ENCODE measurements around the gene SLC6A16.
A peak's percentile ranks its signal among the peaks of the same experiment; 100 is the strongest.
"Not testable (repeated sequence)": the region's sequence is repeated elsewhere in the genome, so short reads cannot be mapped to it uniquely, and the experiment has no call there.

SLC6A16 gene

DNA sequence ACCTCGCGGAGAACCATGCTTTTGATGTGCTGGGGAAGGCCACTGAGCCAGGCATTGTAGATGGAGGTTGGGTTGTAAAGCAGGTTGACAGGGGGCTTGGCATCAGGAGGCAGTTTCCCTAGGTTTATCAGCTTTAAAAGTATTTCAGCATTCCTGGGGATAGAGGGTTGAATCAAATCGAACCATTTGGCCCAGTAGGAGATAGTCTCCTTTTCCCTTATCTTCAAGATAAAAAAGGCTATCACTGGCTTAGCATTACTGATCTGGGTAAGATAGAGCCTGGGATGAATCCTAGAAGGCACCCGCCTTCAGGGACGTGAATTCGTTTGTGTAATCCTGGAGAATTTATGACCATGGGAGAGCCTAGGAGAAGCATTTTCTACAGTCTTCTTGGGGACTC is 30.6 kb downstream of the SLC6A16 start:
- no peak overlapping the region for H3K27ac ChIP-seq
- H3K4me3 ChIP-seq, result no peak overlapping the region

DNA sequence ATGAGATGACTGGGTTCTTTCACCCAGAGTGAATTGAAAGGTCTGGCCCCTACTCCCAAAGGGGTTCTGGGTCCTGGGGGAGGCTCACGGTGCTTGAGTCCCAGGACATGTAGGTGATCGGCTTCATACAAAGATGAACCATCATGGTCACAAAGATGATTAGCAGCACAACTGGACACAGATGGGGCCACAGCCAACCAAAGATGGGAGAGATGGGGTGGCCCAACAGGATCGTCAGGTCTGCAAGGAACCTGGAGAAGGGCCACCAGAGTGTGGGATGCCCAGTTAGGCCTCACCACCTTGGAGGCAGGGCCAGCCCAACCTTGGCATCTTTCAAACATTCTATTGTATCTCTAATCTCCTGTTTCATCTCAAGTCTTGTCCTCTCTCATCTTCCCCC is 34.5 kb downstream of the SLC6A16 start:
- Histone ChIP-seq H3K27ac (no peak overlapping the region), H3K4me3 (no peak overlapping the region)

DNA sequence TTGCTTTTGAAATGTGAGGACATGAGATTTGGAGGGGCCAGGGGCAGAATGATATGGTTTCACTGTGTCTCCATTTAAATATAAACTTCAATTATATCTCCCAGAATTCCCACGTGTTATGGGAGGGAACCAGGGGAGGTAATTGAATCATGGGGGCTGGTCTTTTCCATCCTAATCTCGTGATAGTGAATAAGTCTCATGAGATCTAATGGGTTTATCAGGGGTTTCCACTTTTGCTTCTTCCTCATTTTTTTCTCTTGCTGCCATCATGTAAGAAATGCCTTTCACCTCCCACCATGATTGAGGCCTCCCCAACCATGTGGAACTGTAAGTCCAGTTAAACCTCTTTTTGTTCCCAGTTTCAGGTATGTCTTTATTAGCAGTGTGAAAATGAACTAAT is 35.7 kb downstream of the SLC6A16 start:
- H3K27ac ChIP-seq, result not testable (repeated sequence)

DNA sequence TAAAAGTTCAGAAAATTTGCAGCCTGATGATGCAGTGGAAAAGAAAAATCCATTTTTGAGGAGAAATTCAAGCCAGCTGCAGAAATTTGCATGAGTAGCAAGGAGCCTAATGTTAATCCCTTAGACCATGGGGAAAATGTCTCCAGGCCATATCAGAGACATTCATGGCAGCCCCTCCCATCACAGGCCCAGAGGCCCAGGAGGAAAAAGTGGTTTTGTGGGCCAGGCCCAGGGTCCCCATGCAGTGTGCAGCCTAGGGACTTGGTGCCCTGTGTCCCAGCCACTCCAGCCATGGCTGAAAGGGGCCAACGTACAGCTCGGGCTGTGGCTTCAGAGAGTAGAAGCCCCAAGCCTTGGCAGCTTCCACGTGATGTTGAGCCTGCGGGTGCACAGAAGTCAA is 36.8 kb downstream of the SLC6A16 start:
- H3K27ac ChIP-seq, H3K4me3 ChIP-seq: not testable (repeated sequence)

More for the DNA sequence above, 35.7 kb downstream of the SLC6A16 start:
- H3K4me3 ChIP-seq, result not testable (repeated sequence)

DNA sequence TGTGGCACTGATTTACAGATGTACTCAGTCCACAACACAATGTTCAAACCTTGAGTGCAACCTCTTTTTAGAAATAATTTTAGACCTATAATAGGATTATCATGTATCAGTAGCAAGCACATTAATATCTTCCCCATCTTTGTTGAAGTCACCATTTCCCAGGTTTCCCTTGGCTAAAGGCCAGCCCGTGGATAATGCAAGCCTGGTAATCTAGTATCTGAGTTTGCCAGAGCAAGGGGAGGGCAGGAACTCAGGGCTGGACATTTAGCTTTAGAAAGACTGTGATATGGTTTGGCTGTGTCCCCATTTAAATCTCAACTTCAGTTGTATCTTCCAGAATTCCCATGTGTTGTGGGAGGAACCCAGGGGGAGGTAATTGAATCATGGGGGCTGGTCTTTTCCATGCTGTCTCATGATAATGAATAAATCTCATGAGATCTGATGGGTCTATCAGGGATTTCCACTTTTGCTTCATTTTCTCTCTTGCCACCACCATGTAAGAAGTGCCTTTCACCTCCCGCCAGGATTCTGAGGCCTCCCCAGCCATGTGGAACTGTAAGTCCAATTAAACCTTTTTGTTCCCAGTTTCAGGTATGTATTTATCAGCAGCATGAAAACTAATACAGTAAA is 37.7 kb downstream of the SLC6A16 start:
- no peak overlapping the region for H3K4me3 ChIP-seq
- no peak overlapping the region for H3K27ac ChIP-seq

DNA sequence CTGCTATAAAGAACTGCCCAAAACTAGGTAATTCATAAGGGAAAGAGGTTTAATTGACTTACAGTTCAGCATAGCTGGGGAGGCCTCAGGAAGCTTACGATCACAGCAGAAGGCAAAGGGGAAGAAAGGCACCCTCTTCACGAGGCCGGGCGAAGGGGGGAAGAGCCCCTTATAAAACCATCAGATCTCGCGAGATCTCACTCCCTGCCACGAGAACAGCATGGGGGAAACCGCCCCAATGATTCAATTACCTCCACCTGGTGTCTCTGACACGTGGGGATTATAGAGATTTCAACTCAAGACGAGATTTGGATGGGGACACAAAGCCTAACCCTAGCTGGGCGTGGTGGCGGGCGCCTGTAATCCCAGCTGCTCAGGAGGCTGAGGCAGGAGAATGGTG is 42.8 kb downstream of the SLC6A16 start:
- H3K4me3 ChIP-seq, result no peak overlapping the region
- no peak overlapping the region for H3K27ac ChIP-seq

DNA sequence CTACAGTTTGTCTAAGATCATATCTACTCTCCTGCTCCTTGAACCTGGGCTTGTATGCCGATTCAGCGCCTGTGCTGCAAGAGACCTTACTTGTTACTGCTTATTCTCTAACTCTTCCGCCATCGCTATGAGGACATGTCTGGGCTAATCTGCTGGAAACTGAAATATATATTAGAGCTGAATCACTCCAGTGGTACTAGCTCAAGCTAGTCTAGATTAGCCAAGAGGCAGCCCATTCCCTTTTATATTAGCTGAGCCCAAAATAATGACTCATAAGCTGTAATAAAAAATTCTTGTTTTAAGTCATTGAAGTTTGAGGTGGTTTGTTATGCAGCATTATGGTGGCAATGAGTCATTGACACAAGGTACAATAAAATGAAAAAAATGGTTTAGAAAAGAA is 52.8 kb downstream of the SLC6A16 start:
- H3K4me3 ChIP-seq, result no peak overlapping the region
- H3K27ac ChIP-seq, result peak overlapping the region in 7 of 21 experiments; percentile 32 to 58 (median 46)

DNA sequence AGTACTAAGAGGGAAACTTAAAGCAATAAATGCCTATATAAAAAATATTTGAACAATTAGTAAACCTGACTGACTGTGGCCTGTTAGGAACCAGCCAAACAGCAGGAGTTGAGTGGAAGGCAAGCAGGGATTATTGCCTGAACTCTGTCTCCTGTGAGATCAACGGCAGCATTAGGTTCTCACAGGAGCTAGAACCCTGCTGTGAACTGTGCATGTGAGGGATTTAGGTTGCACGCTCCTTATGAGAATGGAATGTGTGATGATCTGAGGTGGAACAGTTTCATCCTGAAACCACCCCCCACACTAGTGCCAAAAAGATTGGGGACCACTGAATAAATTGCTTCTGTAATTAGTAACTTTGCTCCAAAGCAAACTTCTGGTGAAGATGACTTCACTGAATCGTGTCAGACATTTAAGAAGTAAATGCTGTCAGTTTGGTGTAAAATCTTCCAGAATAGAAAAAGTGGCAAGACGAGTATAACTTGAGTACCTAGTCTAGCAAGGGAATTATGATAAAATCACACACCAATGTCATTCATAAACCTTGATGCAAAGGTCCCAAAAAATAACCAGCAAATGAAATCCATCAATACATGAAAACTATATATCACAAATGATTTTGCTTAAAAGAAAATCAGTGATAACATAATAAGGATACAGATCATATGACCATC is 53.8 kb downstream of the SLC6A16 start:
- peak overlapping the region in 7 of 21 experiments; percentile 1 to 58 (median 43) for H3K27ac ChIP-seq
- no peak overlapping the region for H3K4me3 ChIP-seq

DNA sequence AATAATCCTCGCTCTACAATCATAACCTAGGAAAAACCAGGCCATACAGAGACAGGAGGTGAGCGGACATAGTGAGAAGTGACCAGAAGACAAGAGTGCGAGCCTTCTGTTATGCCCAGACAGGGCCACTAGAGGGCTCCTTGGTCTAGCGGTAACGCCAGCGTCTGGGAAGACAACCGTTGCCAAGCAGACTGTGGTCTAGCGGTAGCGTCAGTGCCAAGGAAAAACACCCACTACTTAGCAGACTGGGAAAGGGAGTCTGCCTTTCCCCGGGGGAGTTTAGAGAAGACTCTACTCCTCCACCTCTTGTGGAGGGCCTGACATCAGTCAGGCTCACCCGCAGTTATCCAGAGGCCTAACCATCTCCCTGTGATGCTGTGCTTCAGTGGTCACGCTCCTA is 58.6 kb downstream of the SLC6A16 start:
- not testable (repeated sequence) for H3K4me3 ChIP-seq, H3K27ac ChIP-seq

DNA sequence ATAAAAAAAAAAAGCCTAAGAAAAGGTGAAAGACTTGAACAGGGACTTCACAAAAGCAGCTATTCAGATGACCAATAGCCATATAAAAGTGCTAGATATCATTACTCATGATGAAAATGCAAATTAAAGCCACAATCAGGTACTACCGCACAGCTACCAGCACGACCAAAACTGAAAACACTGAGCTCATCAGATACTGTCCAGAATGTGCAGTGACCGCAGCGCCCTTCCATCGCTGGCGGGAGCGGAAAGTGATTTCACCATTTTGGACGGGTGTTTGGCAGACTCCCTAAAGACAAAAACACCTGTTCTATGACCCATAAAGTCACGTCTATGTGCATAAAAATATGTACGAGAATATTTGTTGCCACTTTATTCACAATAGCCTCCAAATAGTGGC is 60.7 kb downstream of the SLC6A16 start:
- H3K27ac ChIP-seq, result no peak overlapping the region
- no peak overlapping the region for H3K4me3 ChIP-seq

DNA sequence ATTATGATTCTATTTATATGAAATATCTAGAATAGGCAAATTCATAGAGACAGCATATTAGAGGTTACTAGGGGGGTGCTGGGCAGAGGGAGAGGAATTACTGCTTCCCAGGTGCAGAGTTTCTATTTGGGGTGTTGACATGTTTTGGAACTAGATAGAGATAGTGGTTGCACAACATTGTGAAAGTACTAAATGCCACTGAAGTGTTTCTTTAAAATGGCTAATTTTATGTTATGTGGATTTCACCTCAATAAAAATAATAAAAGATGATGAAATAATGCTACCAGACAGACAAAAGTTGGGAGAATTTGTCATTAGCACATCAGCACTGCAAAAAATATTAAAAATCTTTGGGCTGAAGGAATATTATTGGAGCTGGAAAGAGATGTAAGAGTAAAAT is 63.4 kb downstream of the SLC6A16 start:
- H3K4me3 ChIP-seq, result no peak overlapping the region
- no peak overlapping the region for H3K27ac ChIP-seq

DNA sequence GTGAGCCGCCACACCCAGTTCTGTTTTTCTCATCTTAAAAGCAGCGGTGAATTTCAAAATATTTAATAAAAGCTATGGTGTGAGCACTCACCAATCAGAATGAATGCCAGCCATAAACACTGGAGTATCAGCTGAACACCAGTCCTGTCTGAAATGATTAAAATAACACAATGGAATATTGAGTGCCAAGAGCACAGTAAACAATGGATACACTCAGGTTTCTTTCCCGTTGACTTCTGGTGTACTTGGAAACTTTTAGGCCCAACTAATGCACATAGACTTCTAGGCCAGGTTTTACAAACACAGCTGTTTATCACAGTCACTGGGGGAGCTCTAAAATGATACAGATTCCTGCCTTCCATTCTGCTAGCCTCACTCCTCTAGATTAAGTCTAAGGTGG is 68.3 kb downstream of the SLC6A16 start:
- H3K27ac ChIP-seq, result no peak overlapping the region
- H3K4me3 ChIP-seq, result no peak overlapping the region

DNA sequence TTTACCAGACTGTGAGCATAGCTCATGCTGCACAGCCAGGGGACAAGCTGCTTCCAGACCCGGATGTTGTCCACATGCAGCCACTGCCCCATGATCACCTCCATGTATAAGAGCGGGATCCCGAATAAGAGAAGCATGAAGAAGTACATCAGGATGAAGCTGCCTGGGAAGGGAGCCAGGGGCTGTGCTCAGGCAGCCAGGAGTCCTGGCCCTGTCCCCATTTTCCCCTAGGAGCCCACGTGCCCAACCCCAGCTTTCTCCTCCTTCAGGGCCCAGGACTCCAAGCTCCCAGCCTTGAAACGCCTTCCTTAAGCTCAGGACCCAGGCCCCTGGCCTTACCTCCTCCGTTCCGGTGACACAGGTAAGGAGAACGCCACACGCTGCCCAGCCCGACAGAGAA is 69.3 kb downstream of the SLC6A16 start:
- no peak overlapping the region for H3K4me3 ChIP-seq

DNA sequence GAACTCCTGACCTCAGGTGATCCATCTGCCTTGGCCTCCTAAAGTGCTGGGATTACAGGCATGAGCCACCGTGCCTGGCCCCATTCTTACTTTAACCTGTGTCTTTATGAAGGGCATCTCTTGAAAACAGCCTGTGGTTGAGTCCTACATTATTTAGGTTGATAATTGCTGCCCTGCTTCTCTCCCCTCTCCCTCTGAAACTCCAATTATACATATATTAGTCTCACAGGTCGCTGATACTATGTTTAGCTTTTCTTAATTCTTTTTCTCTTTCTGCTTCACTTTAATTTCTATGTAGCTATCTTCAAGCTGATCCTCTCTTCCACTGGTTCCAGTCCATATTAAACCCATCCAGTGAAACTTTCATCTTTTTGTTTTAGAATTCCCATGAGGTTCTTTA is 75.1 kb downstream of the SLC6A16 start:
- no peak overlapping the region for H3K27ac ChIP-seq
- H3K4me3 ChIP-seq, result no peak overlapping the region

More for the DNA sequence above, 69.3 kb downstream of the SLC6A16 start:
- H3K27ac ChIP-seq, result no peak overlapping the region

DNA sequence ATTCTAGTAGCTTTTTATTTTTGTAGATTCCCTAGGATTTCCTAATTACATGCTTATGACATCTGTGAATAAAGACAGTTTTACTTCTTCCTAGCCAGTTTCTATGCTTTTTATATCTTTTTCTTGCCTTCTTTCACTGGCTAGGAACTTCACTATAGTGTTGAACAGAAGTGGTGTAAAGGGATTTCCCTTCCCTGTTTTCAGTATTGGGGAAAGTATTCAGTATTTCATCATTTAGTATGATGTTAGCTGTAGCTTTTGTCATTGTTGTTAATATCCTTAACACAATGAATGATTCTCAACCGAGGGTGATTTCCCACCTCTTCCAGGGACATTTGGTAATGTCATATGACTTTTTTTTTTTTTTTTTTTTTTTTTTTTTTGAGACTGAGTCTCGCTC is 77.3 kb downstream of the SLC6A16 start:
- no peak overlapping the region for H3K4me3 ChIP-seq

DNA sequence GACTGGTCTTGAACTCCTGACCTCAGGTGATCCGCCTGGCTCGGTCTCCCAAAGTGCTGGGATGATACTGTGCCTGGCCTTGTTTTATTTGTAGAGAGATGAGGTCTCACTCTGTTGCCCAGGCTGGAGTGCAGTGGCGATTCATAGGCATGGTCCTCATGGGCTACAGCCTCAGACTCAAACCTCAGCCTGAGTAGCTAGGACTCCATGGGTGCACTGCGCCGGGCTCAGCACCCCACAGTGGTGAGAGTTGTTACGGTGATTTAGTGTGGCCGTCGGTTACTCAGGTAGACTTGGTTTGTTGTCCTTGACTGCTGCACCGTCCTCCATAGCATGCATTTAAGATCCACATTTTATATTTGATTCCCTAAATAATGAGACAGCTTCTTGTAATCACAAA is 80.7 kb downstream of the SLC6A16 start:
- Histone ChIP-seq H3K27ac (no peak overlapping the region), H3K4me3 (no peak overlapping the region)

More for the DNA sequence above, 77.3 kb downstream of the SLC6A16 start:
- H3K27ac ChIP-seq, result no peak overlapping the region

DNA sequence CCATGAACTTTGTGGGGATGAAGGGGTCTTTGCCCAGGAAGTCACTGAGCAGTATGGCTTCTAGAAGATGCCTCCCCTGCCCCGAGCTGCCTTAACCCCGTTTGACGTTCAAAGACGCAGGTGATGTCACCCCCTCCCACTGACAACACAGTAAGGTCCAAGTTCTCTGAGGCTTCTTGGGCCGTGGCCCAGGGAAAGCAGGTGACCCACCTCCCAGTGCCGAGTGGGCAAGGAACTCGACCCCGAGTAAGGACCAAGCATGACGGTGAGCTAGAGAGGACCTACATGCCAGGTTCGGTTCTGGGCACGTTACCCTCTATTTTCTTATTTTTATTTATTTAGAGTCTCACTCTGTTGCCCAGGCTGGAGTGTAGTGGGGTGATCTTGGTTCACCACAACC is 81.3 kb downstream of the SLC6A16 start:
- no peak overlapping the region for H3K4me3 ChIP-seq
- H3K27ac ChIP-seq, result no peak overlapping the region

DNA sequence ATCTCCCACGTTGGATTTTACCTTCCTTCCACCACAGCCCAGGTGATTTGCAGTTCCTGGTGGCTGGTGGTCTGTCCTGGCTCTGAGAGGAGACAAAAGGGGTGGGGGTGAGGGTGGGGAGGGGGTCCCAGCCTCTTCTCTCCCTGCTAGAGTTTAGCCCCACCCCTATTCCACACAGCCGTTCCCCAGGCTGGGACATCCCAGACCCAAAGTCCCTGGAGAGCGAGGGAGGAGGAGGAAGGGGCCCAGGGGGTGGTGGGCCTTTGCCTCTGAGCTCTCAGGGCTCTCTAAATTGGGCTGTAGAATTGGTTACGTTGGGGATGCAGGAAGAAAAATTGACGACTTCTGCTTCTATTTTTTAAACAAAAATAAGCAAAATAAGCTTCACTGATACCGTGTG is 81.9 kb downstream of the SLC6A16 start:
- no peak overlapping the region for H3K4me3 ChIP-seq
- no peak overlapping the region for H3K27ac ChIP-seq

DNA sequence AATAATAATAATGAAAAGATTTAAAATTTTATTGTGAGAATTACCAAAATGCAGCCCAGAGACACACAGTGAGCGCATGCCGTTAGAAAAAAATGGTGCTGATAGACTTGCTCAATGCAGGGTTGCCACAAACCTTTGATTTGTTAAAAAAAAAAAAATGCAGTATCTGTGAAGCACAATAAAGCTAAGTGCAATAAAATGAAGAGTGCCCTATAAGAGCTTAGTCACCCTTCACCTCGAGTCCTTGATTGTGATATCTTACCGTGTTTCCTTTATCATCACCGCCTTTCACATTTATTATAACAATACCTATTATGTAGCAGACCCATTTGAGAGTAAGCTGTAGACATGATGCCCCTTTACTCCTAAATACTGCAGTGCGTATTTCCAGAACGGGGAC is 83.2 kb downstream of the SLC6A16 start:
- Histone ChIP-seq H3K27ac (no peak overlapping the region), H3K4me3 (no peak overlapping the region)
